SK-N-SH treated with all-trans-retinoic acid at 6 μM for 48 hours (cell line): Measurements from ENCODE around the gene PPP1R8.

Experiments
- ATAC-seq: fragments of 200-7000 bp; cut with Tn5 transposase; 3 replicates; pipeline ENCODE4 v1.9.1; 2020; ENCODE audit warnings: mild to moderate bottlenecking, moderate library complexity
- ARNTL ChIP-seq: fragments of 450-650 bp; formaldehyde crosslinking; IDR thresholded peaks from 2 replicates; pipeline ENCODE4 v1.5.0; 2020; ENCODE audit warnings: low read depth, mild to moderate bottlenecking, moderate library complexity, borderline replicate concordance
- CREB5 ChIP-seq: fragments of 250-450 bp; sonication (Bioruptor Pico); IDR thresholded peaks from 2 replicates; pipeline ENCODE4 v1.5.1; 2020; ENCODE audit warnings: low read depth, mild to moderate bottlenecking, moderate library complexity
- CSDC2 ChIP-seq: fragments of 250-450 bp; sonication (Bioruptor Pico); IDR thresholded peaks from 2 replicates; pipeline ENCODE4 v1.5.0; 2020; ENCODE audit warnings: mild to moderate bottlenecking, moderate library complexity
- CSRNP3 ChIP-seq: fragments of 250-450 bp; sonication (Bioruptor Pico); IDR thresholded peaks from 2 replicates; pipeline ENCODE4 v1.5.1; 2021; ENCODE audit warnings: mild to moderate bottlenecking, moderate library complexity
- ESRRG ChIP-seq: fragments of 250-450 bp; sonication (Bioruptor Pico); IDR thresholded peaks from 2 replicates; pipeline ENCODE4 v1.6.1; 2021; ENCODE audit warnings: mild to moderate bottlenecking
- GLIS3 ChIP-seq: fragments of 250-450 bp; sonication (Bioruptor Pico); IDR thresholded peaks from 2 replicates; pipeline ENCODE4 v1.5.0; 2020; ENCODE audit warnings: mild to moderate bottlenecking, moderate library complexity
- ISL1 ChIP-seq: fragments of 250-450 bp; sonication (Bioruptor Pico); IDR thresholded peaks from 2 replicates; pipeline ENCODE4 v2.1.2; 2022; ENCODE audit warnings: mild to moderate bottlenecking, moderate library complexity
- OSR1 ChIP-seq: fragments of 250-450 bp; sonication (Bioruptor Pico); IDR thresholded peaks from 2 replicates; pipeline ENCODE4 v1.8.0; 2022; ENCODE audit warnings: moderate library complexity, mild to moderate bottlenecking, inconsistent platforms
- POU6F1 ChIP-seq: fragments of 250-450 bp; sonication (Bioruptor Pico); IDR thresholded peaks from 2 replicates; pipeline ENCODE4 v1.8.0; 2021; ENCODE audit warnings: low read depth, mild to moderate bottlenecking, moderate library complexity, borderline replicate concordance
- PPARA ChIP-seq: fragments of 250-450 bp; sonication (Bioruptor Pico); IDR thresholded peaks from 2 replicates; pipeline ENCODE4 v1.5.0; 2020; ENCODE audit warnings: mild to moderate bottlenecking, borderline replicate concordance
- RARB ChIP-seq: fragments of 250-450 bp; sonication (Bioruptor Pico); IDR thresholded peaks from 2 replicates; pipeline ENCODE4 v1.8.0; 2021; ENCODE audit warnings: mild to moderate bottlenecking, moderate library complexity
- SNAI2 ChIP-seq: fragments of 250-450 bp; sonication (Bioruptor Pico); IDR thresholded peaks from 2 replicates; pipeline ENCODE4 v1.5.0; 2020; ENCODE audit warnings: mild to moderate bottlenecking, moderate library complexity
- TCF4 ChIP-seq: fragments of 250-450 bp; sonication (Bioruptor Pico); IDR thresholded peaks from 2 replicates; pipeline ENCODE4 v1.8.0; 2021; ENCODE audit warnings: mild to moderate bottlenecking, moderate library complexity, borderline replicate concordance
- TOX ChIP-seq: fragments of 250-450 bp; sonication (Bioruptor Pico); IDR thresholded peaks from 2 replicates; pipeline ENCODE4 v1.8.0; 2021; ENCODE audit warnings: mild to moderate bottlenecking, moderate library complexity, borderline replicate concordance
- TSHZ2 ChIP-seq: fragments of 250-450 bp; sonication (Bioruptor Pico); IDR thresholded peaks from 2 replicates; pipeline ENCODE4 v1.5.0; 2020; ENCODE audit warnings: mild to moderate bottlenecking, moderate library complexity
- ZC3H10 ChIP-seq: fragments of 250-450 bp; sonication (Bioruptor Pico); IDR thresholded peaks from 2 replicates; pipeline ENCODE4 v1.5.1; 2021; ENCODE audit warnings: mild to moderate bottlenecking, moderate library complexity
- ZFP3 ChIP-seq: fragments of 250-450 bp; sonication (Bioruptor Pico); IDR thresholded peaks from 2 replicates; pipeline ENCODE4 v1.5.0; 2020; ENCODE audit warnings: mild to moderate bottlenecking, moderate library complexity
- ZFP30 ChIP-seq: fragments of 450-650 bp; formaldehyde crosslinking; IDR thresholded peaks from 2 replicates; pipeline ENCODE4 v1.5.0; 2022; ENCODE audit warnings: mild to moderate bottlenecking, moderate library complexity
- ZNF70 ChIP-seq: fragments of 450-650 bp; formaldehyde crosslinking; IDR thresholded peaks from 2 replicates; pipeline ENCODE4 v1.5.0; 2020; ENCODE audit warnings: mild to moderate bottlenecking, moderate library complexity
- ZNF8 ChIP-seq: fragments of 450-650 bp; formaldehyde crosslinking; IDR thresholded peaks from 2 replicates; pipeline ENCODE4 v1.5.0; 2020; ENCODE audit warnings: mild to moderate bottlenecking, moderate library complexity
- TF ChIP-seq, protein P1 (sequence below): fragments of 250-450 bp; sonication (Bioruptor Pico); IDR thresholded peaks from 2 replicates; pipeline ENCODE4 v1.8.0; 2020; ENCODE audit warnings: mild to moderate bottlenecking, moderate library complexity, borderline replicate concordance

Gene PPP1R8

GRCh38 chr1:27858949-27859576 lies 28.5 kb downstream of the PPP1R8 start:
- no peak for ATAC-seq
- TF ChIP-seq ZFP30 (CRISPR knock-in tag): no peak
- TF ChIP-seq ZNF70 (CRISPR knock-in tag): no peak
- no peak for TF ChIP-seq ZNF8 (CRISPR knock-in tag)
- TF ChIP-seq ZFP3 (CRISPR knock-in tag): no peak
- TF ChIP-seq ARNTL: no peak
- TF ChIP-seq POU6F1: no peak
- no peak for TF ChIP-seq CREB5 (CRISPR knock-in tag)
- no peak for TF ChIP-seq TCF4 (CRISPR knock-in tag)
- no peak for TF ChIP-seq GLIS3
- no peak for TF ChIP-seq CSRNP3
- TF ChIP-seq RARB: no peak
- TF ChIP-seq, protein P1, sequence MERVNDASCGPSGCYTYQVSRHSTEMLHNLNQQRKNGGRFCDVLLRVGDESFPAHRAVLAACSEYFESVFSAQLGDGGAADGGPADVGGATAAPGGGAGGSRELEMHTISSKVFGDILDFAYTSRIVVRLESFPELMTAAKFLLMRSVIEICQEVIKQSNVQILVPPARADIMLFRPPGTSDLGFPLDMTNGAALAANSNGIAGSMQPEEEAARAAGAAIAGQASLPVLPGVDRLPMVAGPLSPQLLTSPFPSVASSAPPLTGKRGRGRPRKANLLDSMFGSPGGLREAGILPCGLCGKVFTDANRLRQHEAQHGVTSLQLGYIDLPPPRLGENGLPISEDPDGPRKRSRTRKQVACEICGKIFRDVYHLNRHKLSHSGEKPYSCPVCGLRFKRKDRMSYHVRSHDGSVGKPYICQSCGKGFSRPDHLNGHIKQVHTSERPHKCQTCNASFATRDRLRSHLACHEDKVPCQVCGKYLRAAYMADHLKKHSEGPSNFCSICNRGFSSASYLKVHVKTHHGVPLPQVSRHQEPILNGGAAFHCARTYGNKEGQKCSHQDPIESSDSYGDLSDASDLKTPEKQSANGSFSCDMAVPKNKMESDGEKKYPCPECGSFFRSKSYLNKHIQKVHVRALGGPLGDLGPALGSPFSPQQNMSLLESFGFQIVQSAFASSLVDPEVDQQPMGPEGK: no peak
- no peak for TF ChIP-seq TOX (CRISPR knock-in tag)
- no peak for TF ChIP-seq CSDC2 (CRISPR knock-in tag)
- no peak for TF ChIP-seq ZC3H10 (CRISPR knock-in tag)
- no peak for TF ChIP-seq ISL1
- TF ChIP-seq TSHZ2: no peak
- no peak for TF ChIP-seq OSR1 (CRISPR knock-in tag)
- TF ChIP-seq PPARA (CRISPR knock-in tag): no peak
- TF ChIP-seq SNAI2: no peak

GRCh38 chr1:27861436-27861835 lies 30.9 kb downstream of the PPP1R8 start:
- no peak for TF ChIP-seq OSR1 (CRISPR knock-in tag)
- no peak for TF ChIP-seq ISL1
- no peak for TF ChIP-seq ZFP30 (CRISPR knock-in tag)
- TF ChIP-seq ZNF8 (CRISPR knock-in tag): no peak
- no peak for TF ChIP-seq CSRNP3
- TF ChIP-seq ZNF70 (CRISPR knock-in tag): no peak
- no peak for TF ChIP-seq RARB
- no peak for TF ChIP-seq ARNTL
- no peak for TF ChIP-seq ESRRG
- TF ChIP-seq, protein P1: no peak
- TF ChIP-seq TSHZ2: no peak
- TF ChIP-seq ZC3H10 (CRISPR knock-in tag): no peak
- TF ChIP-seq PPARA (CRISPR knock-in tag): no peak
- no peak for TF ChIP-seq TCF4 (CRISPR knock-in tag)
- TF ChIP-seq CREB5 (CRISPR knock-in tag): no peak
- ATAC-seq: no peak
